OCI-LY1 (cell line): ENCODE measurements around the gene SF1.

Source experiments
- H2AFZ ChIP-seq: fragments of 200-600 bp; sonication (generic), shearing (Covaris generic); 2 replicates; pipeline ENCODE4 v1.6.0; 2014; ENCODE audit warnings: antibody characterized with exemption, mild to moderate bottlenecking, low read length
- H3F3A ChIP-seq: fragments of 200-600 bp; sonication (generic), shearing (Covaris generic); 2 replicates; pipeline ENCODE4 v1.6.0; 2014; ENCODE audit warnings: mild to moderate bottlenecking, antibody characterized with exemption, low read length, moderate library complexity; ENCODE audit not compliant: insufficient read depth
- H3K27ac ChIP-seq: fragments of 200-600 bp; sonication (generic); 2 replicates; pipeline ENCODE4 v1.5.1; 2014; ENCODE audit warnings: low read length, mixed run types, mild to moderate bottlenecking, low read depth; ENCODE audit not compliant: poor library complexity, severe bottlenecking
- H3K27me3 ChIP-seq: fragments of 200-600 bp; sonication (generic); 2 replicates; pipeline ENCODE4 v1.6.0; 2014; ENCODE audit warnings: antibody characterized with exemption, mild to moderate bottlenecking, low read length, moderate library complexity; ENCODE audit not compliant: insufficient read depth
- H3K36me3 ChIP-seq: fragments of 200-600 bp; sonication (generic); 2 replicates; pipeline ENCODE4 v1.6.1; 2014; ENCODE audit warnings: mild to moderate bottlenecking, antibody characterized with exemption, low read length, moderate library complexity, mixed read lengths; ENCODE audit not compliant: insufficient read depth
- H3K4me1 ChIP-seq: fragments of 200-600 bp; sonication (generic); 2 replicates; pipeline ENCODE4 v1.5.1; 2014; ENCODE audit warnings: mild to moderate bottlenecking, low read length, moderate library complexity; ENCODE audit not compliant: insufficient read depth, severe bottlenecking
- H3K4me2 ChIP-seq: fragments of 200-600 bp; sonication (generic), shearing (Covaris generic); 2 replicates; pipeline ENCODE4 v1.6.1; 2014; ENCODE audit warnings: low read length
- H3K4me3 ChIP-seq: fragments of 200-600 bp; sonication (generic); 2 replicates; pipeline ENCODE4 v1.5.1; 2014; ENCODE audit warnings: low read length, low read depth, mild to moderate bottlenecking, mixed read lengths; ENCODE audit not compliant: poor library complexity, severe bottlenecking
- H3K79me2 ChIP-seq: fragments of 200-600 bp; shearing (Covaris generic); 2 replicates; pipeline ENCODE4 v1.6.1; 2016; ENCODE audit warnings: mixed run types, low read length, mixed read lengths; ENCODE audit not compliant: insufficient read depth
- H3K9ac ChIP-seq: fragments of 200-600 bp; sonication (generic), shearing (Covaris generic); 2 replicates; pipeline ENCODE4 v1.6.1; 2014; ENCODE audit warnings: mild to moderate bottlenecking, low read length, mixed read lengths
- H3K9me2 ChIP-seq: fragments of 200-600 bp; sonication (generic), shearing (Covaris generic); 2 replicates; pipeline ENCODE4 v1.6.1; 2014; ENCODE audit warnings: low read depth, mild to moderate bottlenecking, low read length, mixed read lengths
- H3K9me3 ChIP-seq: fragments of 200-600 bp; shearing (Covaris generic); 2 replicates; pipeline ENCODE4 v1.6.1; 2014; ENCODE audit warnings: low read length, mixed read lengths
- H4K20me1 ChIP-seq: fragments of 200-600 bp; sonication (generic), shearing (Covaris generic); 2 replicates; pipeline ENCODE4 v1.6.0; 2016; ENCODE audit warnings: mild to moderate bottlenecking, low read length; ENCODE audit not compliant: insufficient read depth
- EZH2 ChIP-seq: fragments of 200-600 bp; sonication (generic), shearing (Covaris generic); IDR thresholded peaks from 2 replicates; pipeline ENCODE4 v1.8.0; 2017; ENCODE audit warnings: borderline replicate concordance, mixed run types, mild to moderate bottlenecking, antibody characterized with exemption, low read length, moderate library complexity, mixed read lengths
- TF ChIP-seq, protein P1 (sequence below): fragments of 200-600 bp; sonication (generic), shearing (Covaris generic); IDR thresholded peaks from 2 replicates; pipeline ENCODE4 v1.5.1; 2017; ENCODE audit warnings: mild to moderate bottlenecking, antibody characterized with exemption, low read length, moderate library complexity, mixed read lengths

Gene SF1

DNA sequence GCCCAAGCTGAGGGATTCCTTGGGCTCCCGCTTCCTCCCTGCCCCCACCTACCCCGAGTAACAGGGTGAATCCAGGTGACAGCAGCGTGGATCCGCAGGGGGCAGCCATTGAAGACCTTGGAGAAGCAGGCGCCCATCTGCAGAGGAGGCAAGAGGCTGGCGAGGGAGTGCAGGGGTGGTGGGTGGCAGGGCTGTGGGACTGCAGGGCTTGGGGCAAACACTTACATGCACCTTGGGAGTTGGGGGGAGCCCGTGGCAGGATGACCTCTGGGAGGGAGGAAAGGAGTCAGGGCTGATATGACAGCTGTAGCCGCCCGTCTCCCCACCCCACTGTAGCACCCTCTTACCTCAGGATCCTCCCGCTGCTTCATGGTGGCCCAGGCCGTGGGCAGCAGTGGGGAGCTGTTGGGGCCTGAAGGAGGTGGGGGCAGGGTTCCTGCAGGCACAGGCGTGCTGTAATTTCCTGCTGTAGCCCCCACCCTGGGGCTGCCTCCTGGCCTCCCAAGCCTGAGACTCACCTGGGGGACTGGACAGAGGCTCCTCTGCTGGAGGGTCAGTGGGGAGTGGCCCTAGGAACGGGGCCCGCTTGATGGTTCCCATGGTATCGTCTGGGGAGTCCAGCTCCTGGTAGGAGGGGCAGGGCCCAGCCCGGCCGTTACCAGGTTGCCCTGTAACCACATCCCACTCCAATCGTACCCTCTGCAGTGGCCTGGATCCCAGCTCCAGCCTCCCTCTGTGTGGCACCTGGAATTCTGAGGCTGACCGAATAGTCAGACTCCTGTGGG, 18.6 kb upstream of the SF1 start:
- Histone ChIP-seq H3K36me3 (peaks cover 53% of the 10 kb centered on the region), H2AFZ (no peak overlapping the region), H3K9ac (no peak overlapping the region)

DNA sequence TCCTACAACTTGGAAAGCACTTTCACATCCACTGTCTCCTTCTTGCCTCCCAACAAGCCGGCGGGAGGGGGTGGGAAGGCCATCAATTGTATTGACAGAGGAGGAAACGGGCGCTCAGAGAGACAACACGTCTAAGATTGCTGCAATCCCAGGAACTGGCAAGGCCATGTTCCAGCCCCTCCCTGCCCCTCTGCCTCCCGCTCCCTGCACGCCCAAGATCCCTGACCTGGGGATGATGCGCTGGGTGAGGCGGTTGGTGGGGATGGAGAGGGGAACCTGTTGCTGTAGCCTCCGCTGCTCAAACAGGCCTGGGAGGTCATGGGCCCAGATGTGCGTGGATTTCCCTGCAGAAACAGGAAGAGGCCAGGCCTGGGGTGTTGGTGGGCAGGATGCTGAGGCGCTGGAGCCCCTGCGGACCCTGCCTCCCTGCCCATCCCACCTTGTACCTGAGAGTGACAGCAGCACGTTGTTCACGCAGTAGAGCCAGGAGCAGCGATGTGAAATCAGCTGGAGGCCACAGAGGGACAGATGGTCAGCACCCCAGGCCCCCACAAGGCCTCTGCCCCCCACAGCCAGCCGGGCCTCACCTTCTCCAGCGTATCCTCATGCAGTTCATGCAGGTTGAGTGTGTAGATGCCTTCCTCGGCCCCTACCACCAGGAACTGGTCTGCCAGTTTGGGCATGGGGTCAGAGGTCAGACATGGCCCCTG, 17.9 kb upstream of the SF1 start:
- TF ChIP-seq EZH2 = no peak
- TF ChIP-seq, protein P1, sequence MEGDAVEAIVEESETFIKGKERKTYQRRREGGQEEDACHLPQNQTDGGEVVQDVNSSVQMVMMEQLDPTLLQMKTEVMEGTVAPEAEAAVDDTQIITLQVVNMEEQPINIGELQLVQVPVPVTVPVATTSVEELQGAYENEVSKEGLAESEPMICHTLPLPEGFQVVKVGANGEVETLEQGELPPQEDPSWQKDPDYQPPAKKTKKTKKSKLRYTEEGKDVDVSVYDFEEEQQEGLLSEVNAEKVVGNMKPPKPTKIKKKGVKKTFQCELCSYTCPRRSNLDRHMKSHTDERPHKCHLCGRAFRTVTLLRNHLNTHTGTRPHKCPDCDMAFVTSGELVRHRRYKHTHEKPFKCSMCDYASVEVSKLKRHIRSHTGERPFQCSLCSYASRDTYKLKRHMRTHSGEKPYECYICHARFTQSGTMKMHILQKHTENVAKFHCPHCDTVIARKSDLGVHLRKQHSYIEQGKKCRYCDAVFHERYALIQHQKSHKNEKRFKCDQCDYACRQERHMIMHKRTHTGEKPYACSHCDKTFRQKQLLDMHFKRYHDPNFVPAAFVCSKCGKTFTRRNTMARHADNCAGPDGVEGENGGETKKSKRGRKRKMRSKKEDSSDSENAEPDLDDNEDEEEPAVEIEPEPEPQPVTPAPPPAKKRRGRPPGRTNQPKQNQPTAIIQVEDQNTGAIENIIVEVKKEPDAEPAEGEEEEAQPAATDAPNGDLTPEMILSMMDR = no peak
- no peaks in the 10 kb centered on the region for H3K27me3 ChIP-seq
- H4K20me1 ChIP-seq = no peaks in the 10 kb centered on the region
- H3K79me2 ChIP-seq = no peaks in the 10 kb centered on the region
- H2AFZ ChIP-seq = no peak overlapping the region
- H3K9me2 ChIP-seq = no peaks in the 10 kb centered on the region
- peaks cover 20% of the 10 kb centered on the region for H3K4me1 ChIP-seq
- no peak overlapping the region for H3K4me3 ChIP-seq
- no peaks in the 10 kb centered on the region for H3K9me3 ChIP-seq
- no peak overlapping the region for H3K9ac ChIP-seq
- peaks cover 51% of the 10 kb centered on the region for H3K36me3 ChIP-seq
- no peak overlapping the region for H3K27ac ChIP-seq
- no peaks in the 10 kb centered on the region for H3F3A ChIP-seq
- no peak overlapping the region for H3K4me2 ChIP-seq

More for the DNA sequence above, 18.6 kb upstream of the SF1 start:
- no peak for TF ChIP-seq EZH2
- TF ChIP-seq, protein P1 = no peak
- H3K4me1 ChIP-seq = peaks cover 28% of the 10 kb centered on the region
- no peak overlapping the region for H3K27ac ChIP-seq
- no peaks in the 10 kb centered on the region for H3K9me2 ChIP-seq
- no peaks in the 10 kb centered on the region for H3K79me2 ChIP-seq
- no peak overlapping the region for H3K4me2 ChIP-seq
- H3K9me3 ChIP-seq = no peaks in the 10 kb centered on the region
- no peaks in the 10 kb centered on the region for H3K27me3 ChIP-seq
- no peaks in the 10 kb centered on the region for H3F3A ChIP-seq
- H4K20me1 ChIP-seq = no peaks in the 10 kb centered on the region
- no peak overlapping the region for H3K4me3 ChIP-seq

DNA sequence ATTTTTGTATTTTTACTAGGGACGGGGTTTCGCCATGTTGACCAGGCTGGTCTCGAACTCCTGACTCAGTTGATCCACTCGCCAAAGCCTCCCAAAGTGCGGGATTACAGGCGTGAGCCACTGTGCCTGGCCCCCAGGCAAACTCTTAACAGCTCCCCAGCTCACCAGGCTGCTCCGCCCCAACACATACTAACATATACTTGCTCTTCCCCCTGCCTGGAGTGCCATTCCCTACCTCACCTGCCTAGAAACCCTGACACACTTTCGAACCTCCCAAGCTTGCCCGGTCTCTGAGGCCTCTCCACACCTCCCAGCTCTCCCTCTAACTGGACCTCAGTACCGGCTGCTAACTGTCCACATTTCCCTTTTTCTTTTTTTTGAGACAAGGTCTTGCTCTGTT, 16.2 kb upstream of the SF1 start:
- no peaks in the 10 kb centered on the region for H3K9me3 ChIP-seq
- no peak overlapping the region for H3K9ac ChIP-seq
- no peak for TF ChIP-seq EZH2
- TF ChIP-seq, protein P1 = no peak
- no peak overlapping the region for H3K27ac ChIP-seq
- no peaks in the 10 kb centered on the region for H3F3A ChIP-seq
- no peaks in the 10 kb centered on the region for H3K27me3 ChIP-seq
- no peaks in the 10 kb centered on the region for H4K20me1 ChIP-seq
- peaks cover 4% of the 10 kb centered on the region for H3K4me1 ChIP-seq
- no peaks in the 10 kb centered on the region for H3K79me2 ChIP-seq
- H3K4me3 ChIP-seq = no peak overlapping the region
- no peak overlapping the region for H2AFZ ChIP-seq
- H3K4me2 ChIP-seq = no peak overlapping the region
- peaks cover 45% of the 10 kb centered on the region for H3K36me3 ChIP-seq
- H3K9me2 ChIP-seq = no peaks in the 10 kb centered on the region
